Panc1 (cell line): ENCODE data around the gene FLYWCH2. TPM values are rescaled to one million over a fixed set of nuclear protein-coding genes. Genes with fewer than 3 reads are reported as not detected.

ENCODE experiments used
- ATAC-seq: fragments of 200-7000 bp; cut with Tn5 transposase; 2 replicates; pipeline ENCODE4 v1.9.1; 2020; ENCODE audit warnings: mild to moderate bottlenecking, moderate library complexity
- BruUV-seq: library from RNA; stranded (reverse); fragments of 400-500 nt; replicated peaks from 2 replicates; lab custom pipeline; 2021; lab: Mats Ljungman, UMichigan
- CTCF ChIA-PET: fragments of 300-600 bp; sonication (Branson Sonifier 250); formaldehyde crosslinking; loops from one replicate; lab custom pipeline; 2022; ENCODE audit warnings: antibody characterized with exemption; lab: Charles Lee
- POLR2A ChIA-PET: fragments of 300-600 bp; sonication (Branson Sonifier 250); formaldehyde crosslinking; loops from one replicate; lab custom pipeline; 2022; ENCODE audit warnings: antibody characterized with exemption; lab: Charles Lee
- DNase-seq: peaks from one replicate; pipeline ENCODE4 v3.0.0-alpha.2; 2010; ENCODE audit warnings: low read depth, low spot score
- H3K27ac ChIP-seq: 2 replicates; pipeline ENCODE4 v1.5.1; 2011; ENCODE audit warnings: mild to moderate bottlenecking, low read length, inconsistent platforms
- H3K27me3 ChIP-seq: fragments of 200-500 bp; sonication (Bioruptor generic); 2 replicates; pipeline ENCODE4 v1.6.0; 2014; ENCODE audit warnings: low read length, inconsistent platforms; ENCODE audit not compliant: control insufficient read depth, insufficient read depth
- H3K36me3 ChIP-seq: fragments of 200-500 bp; sonication (Bioruptor generic); 2 replicates; pipeline ENCODE4 v1.5.1; 2014; ENCODE audit warnings: inconsistent platforms, mild to moderate bottlenecking, low read length, moderate library complexity; ENCODE audit not compliant: control insufficient read depth, insufficient read depth
- H3K4me1 ChIP-seq: 2 replicates; pipeline ENCODE4 v1.5.1; 2011; ENCODE audit warnings: inconsistent platforms, mild to moderate bottlenecking, low read length, moderate library complexity; ENCODE audit not compliant: control insufficient read depth, insufficient read depth
- H3K4me3 ChIP-seq, 2 experiments: 2 replicates each; pipeline ENCODE4 v1.5.1; 2011 to 2012; ENCODE audit warnings: low read depth in 2 of 2, low read length in 2 of 2, mild to moderate bottlenecking in 2 of 2, inconsistent platforms in 1 of 2, moderate library complexity in 1 of 2
- H3K9me3 ChIP-seq: fragments of 200-500 bp; sonication (Bioruptor generic); 2 replicates; pipeline ENCODE4 v1.5.1; 2014; ENCODE audit warnings: low read depth, mild to moderate bottlenecking, inconsistent platforms, low read length, moderate library complexity; ENCODE audit not compliant: control insufficient read depth, insufficient read depth
- POLR2AphosphoS5 ChIP-seq: IDR thresholded peaks from 2 replicates; pipeline ENCODE4 v1.6.1; 2012; ENCODE audit warnings: mild to moderate bottlenecking, low read depth, low read length, moderate library complexity
- SIN3A ChIP-seq: IDR thresholded peaks from 2 replicates; pipeline ENCODE4 v1.6.1; 2012; ENCODE audit warnings: low read depth, mild to moderate bottlenecking, low read length, moderate library complexity, borderline replicate concordance; ENCODE audit not compliant: insufficient read depth
- TCF7L2 ChIP-seq: IDR thresholded peaks from 2 replicates; pipeline ENCODE4 v1.6.1; 2011; ENCODE audit warnings: mild to moderate bottlenecking, low read depth, low read length, inconsistent platforms
- in situ Hi-C: cut with HindIII; loops from 2 replicates; pipeline ENCODE4 v1.10.0; 2016; ENCODE audit warnings: low sequenced_read_pairs, low pct_unique_long_range_greater_than_20kb
- intact Hi-C: fragments of 100-400 bp; cut with micrococcal nuclease; formaldehyde crosslinking; loops from one replicate; pipeline ENCODE4 v1.10.0; 2022; ENCODE audit not compliant: unreplicated experiment
- total RNA-seq: library from RNA; stranded (reverse); gene quantifications from one replicate; pipeline ENCODE4 v1.2.1, GENCODE V29; 2021; ENCODE audit not compliant: unreplicated experiment
- TF ChIP-seq, protein P1 (sequence below): fragments of 450-650 bp; IDR thresholded peaks from 2 replicates; pipeline ENCODE4 v1.5.1; 2017; ENCODE audit warnings: mild to moderate bottlenecking
- TF ChIP-seq, protein P2 (sequence below), 2 experiments: IDR thresholded peaks; 2 replicates each; pipeline ENCODE4 v1.6.1; 2011 to 2012; ENCODE audit warnings: low read depth in 2 of 2, control low read depth in 1 of 2, low read length in 1 of 2, mild to moderate bottlenecking in 1 of 2, moderate library complexity in 1 of 2; ENCODE audit not compliant: insufficient read depth in 1 of 2

FLYWCH2 gene
- total RNA-seq, 1 experiment from 2014 or later, result 77.3 TPM

DNA sequence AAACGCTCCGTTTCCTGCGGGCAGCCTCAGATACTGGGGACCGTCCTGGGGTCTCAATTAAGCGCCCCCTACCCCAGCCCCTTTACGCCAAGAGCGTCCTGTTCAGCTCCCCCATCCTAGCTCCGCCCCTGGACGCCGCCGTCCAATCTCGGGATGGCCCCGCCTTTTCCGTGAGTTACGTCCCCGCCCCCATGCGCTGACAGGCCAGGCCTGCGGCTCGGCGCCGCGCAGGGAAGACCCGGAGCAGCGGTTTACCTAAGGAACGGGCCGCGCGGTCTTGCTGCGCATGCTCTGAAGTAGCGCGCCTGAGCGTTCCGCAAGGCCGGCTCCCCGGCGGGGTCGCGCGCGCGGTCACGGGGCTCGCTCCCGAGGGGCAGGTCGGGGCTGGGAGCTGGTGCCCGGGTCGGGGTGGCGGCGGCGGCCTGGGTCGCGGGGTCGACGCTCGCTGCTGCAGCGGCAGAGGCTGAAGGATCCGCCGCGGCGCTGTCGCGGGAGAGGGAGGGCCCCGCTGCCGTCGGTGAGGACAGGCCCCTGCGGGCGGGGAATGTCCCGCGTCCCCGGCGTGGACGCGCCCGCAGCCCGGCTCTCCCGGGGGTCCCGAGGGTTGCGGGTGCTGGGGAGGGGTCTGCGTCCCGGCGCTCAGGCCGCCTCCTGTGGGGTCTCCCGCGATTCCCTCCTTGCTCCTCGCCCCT lies 28.8 kb downstream of the FLYWCH2 start, which contains the start of gene FLYWCH1:
Gene FLYWCH1, plus strand, starts transcription at position 294 of the 692 bp plus-strand sequence. CDS start 17,755 bp downstream, outside the sequence.
- Histone ChIP-seq H3K27me3 (no peaks in the 10 kb centered on the region), H3K27ac (peak within 1 kb of the TSS; percentile 91), H3K36me3 (peaks cover 2% of the 10 kb centered on the region; the same call in 1 of the 2 replicates), H3K9me3 (no peaks in the 10 kb centered on the region), H3K4me3 (peak within 1 kb of the TSS; percentile 79 to 98), H3K4me1 (peaks cover 12% of the 10 kb centered on the region)
- TF ChIP-seq TCF7L2 (no peak), POLR2AphosphoS5 (no peak), SIN3A (0 out of 2 replicates have a peak, but pooled peaks have one; percentile 57)
- TF ChIP-seq, protein P1, sequence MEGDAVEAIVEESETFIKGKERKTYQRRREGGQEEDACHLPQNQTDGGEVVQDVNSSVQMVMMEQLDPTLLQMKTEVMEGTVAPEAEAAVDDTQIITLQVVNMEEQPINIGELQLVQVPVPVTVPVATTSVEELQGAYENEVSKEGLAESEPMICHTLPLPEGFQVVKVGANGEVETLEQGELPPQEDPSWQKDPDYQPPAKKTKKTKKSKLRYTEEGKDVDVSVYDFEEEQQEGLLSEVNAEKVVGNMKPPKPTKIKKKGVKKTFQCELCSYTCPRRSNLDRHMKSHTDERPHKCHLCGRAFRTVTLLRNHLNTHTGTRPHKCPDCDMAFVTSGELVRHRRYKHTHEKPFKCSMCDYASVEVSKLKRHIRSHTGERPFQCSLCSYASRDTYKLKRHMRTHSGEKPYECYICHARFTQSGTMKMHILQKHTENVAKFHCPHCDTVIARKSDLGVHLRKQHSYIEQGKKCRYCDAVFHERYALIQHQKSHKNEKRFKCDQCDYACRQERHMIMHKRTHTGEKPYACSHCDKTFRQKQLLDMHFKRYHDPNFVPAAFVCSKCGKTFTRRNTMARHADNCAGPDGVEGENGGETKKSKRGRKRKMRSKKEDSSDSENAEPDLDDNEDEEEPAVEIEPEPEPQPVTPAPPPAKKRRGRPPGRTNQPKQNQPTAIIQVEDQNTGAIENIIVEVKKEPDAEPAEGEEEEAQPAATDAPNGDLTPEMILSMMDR, result no peak
- TF ChIP-seq, protein P2, sequence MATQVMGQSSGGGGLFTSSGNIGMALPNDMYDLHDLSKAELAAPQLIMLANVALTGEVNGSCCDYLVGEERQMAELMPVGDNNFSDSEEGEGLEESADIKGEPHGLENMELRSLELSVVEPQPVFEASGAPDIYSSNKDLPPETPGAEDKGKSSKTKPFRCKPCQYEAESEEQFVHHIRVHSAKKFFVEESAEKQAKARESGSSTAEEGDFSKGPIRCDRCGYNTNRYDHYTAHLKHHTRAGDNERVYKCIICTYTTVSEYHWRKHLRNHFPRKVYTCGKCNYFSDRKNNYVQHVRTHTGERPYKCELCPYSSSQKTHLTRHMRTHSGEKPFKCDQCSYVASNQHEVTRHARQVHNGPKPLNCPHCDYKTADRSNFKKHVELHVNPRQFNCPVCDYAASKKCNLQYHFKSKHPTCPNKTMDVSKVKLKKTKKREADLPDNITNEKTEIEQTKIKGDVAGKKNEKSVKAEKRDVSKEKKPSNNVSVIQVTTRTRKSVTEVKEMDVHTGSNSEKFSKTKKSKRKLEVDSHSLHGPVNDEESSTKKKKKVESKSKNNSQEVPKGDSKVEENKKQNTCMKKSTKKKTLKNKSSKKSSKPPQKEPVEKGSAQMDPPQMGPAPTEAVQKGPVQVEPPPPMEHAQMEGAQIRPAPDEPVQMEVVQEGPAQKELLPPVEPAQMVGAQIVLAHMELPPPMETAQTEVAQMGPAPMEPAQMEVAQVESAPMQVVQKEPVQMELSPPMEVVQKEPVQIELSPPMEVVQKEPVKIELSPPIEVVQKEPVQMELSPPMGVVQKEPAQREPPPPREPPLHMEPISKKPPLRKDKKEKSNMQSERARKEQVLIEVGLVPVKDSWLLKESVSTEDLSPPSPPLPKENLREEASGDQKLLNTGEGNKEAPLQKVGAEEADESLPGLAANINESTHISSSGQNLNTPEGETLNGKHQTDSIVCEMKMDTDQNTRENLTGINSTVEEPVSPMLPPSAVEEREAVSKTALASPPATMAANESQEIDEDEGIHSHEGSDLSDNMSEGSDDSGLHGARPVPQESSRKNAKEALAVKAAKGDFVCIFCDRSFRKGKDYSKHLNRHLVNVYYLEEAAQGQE (IDR thresholded peaks at IDR 0.05; ENCODE audit: insufficient read depth in 1 of 2, low read depth in 2 of 2, low read length in 1 of 2), result 0 out of 4 replicates have a peak, but pooled peaks of 1 of the 2 experiments have one; percentile 45
- DNase-seq (no peak), ATAC-seq (peak; percentile 96)
- POLR2A ChIA-PET, result interaction anchor here (0.6 kb wide), 1 partner anchor 291 kb away, joined by 4 read pairs; no protein-coding TSS in a partner anchor
- CTCF ChIA-PET, result interaction anchor here (1.3 kb wide), 1 partner anchor 15 kb away, joined by 5 read pairs; no protein-coding TSS in a partner anchor
- intact Hi-C loops (no loop called here), in situ Hi-C loops (no loop called here)
- no TSS peak for BruUV-seq

DNA sequence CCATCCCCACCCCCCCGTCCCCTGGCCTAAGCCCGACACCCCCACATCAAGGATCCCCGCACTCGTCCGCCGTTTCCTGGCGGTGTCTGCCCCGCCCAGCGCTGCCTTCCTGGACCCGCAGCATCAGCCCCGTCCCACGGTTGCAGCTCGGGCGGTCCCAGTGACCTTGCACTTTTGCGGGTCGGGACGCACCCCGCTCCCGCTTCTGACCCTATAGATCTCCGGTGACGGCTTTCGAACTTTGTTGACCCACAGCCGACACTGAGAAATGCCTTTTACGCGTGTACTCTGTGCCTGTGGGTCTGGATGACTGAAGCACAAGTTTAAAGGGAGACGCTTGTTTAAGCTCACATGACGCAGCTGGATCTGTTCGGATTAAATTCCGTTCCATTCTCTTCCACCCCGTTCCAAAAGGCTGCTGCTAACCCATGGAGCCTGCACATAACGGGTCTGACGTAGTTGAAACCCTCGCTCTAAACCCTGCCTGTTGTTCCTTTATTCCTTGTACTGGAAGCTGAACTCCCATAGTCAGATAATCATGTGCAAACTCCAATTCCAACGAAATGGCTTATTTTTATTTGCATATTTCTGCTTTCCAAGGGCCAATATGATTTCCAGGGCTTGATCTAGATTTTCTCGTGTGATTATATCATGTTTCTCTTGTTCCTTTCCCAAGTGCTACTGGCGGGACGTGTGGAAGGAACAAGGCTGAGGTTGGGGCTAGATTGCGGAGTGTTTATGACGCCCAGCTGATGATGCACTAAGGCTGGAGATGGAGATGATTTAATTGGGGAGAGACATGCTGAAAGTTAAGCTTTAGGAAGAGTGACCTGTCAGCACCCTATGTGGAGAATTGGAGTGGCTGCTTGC lies 29.6 kb downstream of the FLYWCH2 start:
- H3K27me3 ChIP-seq, result no peaks in the 10 kb centered on the region
- TF ChIP-seq TCF7L2 (no peak), SIN3A (no peak)
- TF ChIP-seq, protein P2 (IDR thresholded peaks at IDR 0.05; ENCODE audit: insufficient read depth in 1 of 2, low read depth in 2 of 2, low read length in 1 of 2), result no peak
- TF ChIP-seq, protein P1, result no peak
- intact Hi-C loops, result no loop called here
- H3K9me3 ChIP-seq, result no peaks in the 10 kb centered on the region
- BruUV-seq, result TSS peak; percentile 89
- H3K27ac ChIP-seq, result peak overlapping the region; percentile 88
- in situ Hi-C loops, result no loop called here
- POLR2A ChIA-PET, result no interaction called here
- DNase-seq (no peak), ATAC-seq (peak; percentile 53)
- H3K4me3 ChIP-seq, result peak overlapping the region; percentile 79 to 98
- H3K36me3 ChIP-seq, result peaks cover 2% of the 10 kb centered on the region; the same call in 1 of the 2 replicates
- peaks cover 12% of the 10 kb centered on the region for H3K4me1 ChIP-seq
- CTCF ChIA-PET, result interaction anchor here (1.3 kb wide), 1 partner anchor 14 kb away, joined by 5 read pairs; no protein-coding TSS in a partner anchor
